ENCODE results near the gene MYH2.
"Not testable (repeated sequence)": the region's sequence is repeated elsewhere in the genome, so short reads cannot be mapped to it uniquely, and the experiment has no call there.

GRCh38 chr17:10543486-10543885, 6.0 kb downstream of the MYH2 start:
- not testable (repeated sequence) for TF ChIP-seq CTCF (IDR thresholded peaks at IDR 0.05; ENCODE audit: low read length); EZH2 (IDR thresholded peaks at IDR 0.05; ENCODE audit: borderline replicate concordance, low read length)

All from OCI-LY1 (cell line).